Mesenteric fat pad (tissue), 1 donor: ENCODE data around the gene SLC36A3. TPM values are rescaled to one million over a fixed set of nuclear protein-coding genes. Genes with fewer than 3 reads are reported as not detected.
"Not testable (repeated sequence)": the region's sequence is repeated elsewhere in the genome, so short reads cannot be mapped to it uniquely, and the experiment has no call there.

ENCODE experiments used
- DNase-seq: peaks from one replicate; pipeline ENCODE4 v3.0.0-alpha.2; 2020; ENCODE audit warnings: low spot score
- long read RNA-seq: library from polyadenylated mRNA; unstranded; transcript quantifications from one replicate; pipeline ENCODE4 v2.0.0, GENCODE V29; 2020
- total RNA-seq: library from RNA; stranded (reverse); fragmentation: NEBNext Ultra II Directional; extraction: Animal tissue kit (Norgen Biotek cat#: 25700); gene quantifications from one replicate; pipeline ENCODE4 v1.2.1, GENCODE V29; 2021
- donor health status: DM: yes; HTN: yes; CAD: no.

Gene SLC36A3
- not detected for total RNA-seq
- long read RNA-seq, partial matches to known transcripts: 0 of 1 reads
- long read RNA-seq, other reads (novel, unspliced or antisense): 1 of 1 reads

GRCh38 chr5:151303666-151304065, at the start of gene SLC36A3:
TSS of gene SLC36A3 (minus strand) at chr5:151303766. CDS start at chr5:151303354, 412 bp downstream.
- DNase-seq: no peak

DNA sequence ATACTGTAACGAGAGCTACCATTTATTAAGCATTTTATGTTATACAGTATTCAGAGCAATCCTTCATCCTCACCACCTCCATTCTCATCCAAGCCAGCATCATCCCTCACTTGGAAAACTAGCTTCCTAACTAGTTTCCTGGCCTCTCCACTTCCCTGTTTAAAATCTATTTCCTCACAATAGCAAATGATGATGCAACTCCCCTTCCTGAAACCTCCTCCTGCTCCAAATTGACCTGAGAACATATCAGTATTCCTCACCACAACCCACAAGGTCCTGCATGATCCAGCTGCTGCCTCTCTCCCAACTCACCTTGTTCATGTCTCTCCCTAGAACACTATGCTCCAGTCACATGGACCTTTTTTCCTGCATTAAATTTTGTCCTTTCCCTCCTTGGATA, 48.1 kb upstream of the SLC36A3 start:
- DNase-seq: no peak

DNA sequence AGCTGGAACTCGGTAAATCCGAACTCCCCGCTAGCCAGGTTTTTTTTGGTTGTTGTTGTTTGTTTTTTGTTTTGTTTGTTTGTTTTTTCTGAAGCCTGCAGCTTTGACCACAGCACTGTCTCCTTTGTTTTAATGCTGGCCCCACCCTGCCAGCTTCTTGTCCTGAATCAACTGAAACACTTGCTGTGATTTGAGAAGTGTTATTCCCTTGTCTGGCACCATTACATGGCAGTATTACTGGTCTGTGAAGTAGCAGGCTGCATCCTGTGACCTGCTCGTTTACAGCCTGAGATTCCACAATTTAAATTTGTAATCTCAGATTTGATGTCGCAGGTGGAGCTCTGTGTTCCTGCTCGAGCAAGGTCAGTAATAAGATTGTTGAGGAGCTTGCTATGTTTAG, 45.2 kb upstream of the SLC36A3 start:
- DNase-seq: no peak

DNA sequence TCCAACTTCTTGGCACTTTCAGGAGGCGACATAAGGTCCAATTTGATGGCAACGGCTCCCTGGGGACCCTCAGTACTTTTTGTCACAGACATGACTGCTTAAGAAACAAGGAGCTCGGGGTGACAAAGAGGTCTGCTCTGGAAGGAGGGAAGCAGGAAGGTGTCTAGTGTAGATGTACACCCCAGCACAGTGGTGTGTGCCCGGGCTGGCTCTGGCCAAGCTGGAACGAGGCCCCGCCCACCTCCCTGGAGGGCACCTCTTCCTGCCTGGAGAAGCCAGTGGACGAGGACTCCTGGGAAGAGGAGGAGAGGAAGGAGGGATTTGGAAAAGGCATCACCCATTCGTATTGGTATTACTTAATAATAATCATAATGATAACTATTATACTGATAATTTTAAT, 43.8 kb upstream of the SLC36A3 start, which contains the start of gene SLC36A2:
Gene SLC36A2, minus strand, starts transcription at position 191 of the 400 bp plus-strand sequence. Its CDS starts 99 bp downstream, at position 92.
- DNase-seq: no peak

GRCh38 chr5:151345808-151346478, 42.4 kb upstream of the SLC36A3 start:
- DNase-seq: no peak

DNA sequence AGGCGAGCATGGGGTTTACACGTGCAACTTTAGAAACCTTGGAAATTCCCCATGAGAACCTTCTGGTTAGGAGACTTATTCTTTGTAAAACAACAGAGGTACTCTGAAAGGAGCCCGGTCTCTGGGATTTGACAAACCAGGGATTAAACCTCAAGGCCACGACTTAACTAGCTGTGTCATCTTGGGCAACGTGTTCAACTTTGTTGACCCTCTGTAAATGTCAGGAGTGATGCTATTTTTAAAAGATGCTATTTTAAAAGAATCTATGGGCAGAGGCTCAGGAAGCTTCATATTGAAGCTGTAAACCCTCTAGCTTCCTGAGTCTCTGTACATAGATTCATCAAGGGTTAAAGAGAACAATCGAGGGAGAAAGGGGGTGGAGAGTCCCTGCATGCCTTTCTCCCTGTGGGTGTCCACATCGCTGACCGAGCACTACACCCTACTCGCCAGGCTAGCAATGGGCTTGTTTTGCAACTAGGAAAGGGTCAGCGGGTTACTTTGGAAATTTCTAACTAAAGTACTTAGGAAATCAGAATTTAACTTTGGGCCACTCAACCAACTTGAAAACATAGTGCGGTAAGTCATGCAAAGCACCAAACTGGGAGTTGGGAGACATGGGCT, 41.7 kb upstream of the SLC36A3 start:
- DNase-seq: no peak

- DNase-seq: no peak
Measured at GRCh38 chr5:151344088-151344487, 40.5 kb upstream of the SLC36A3 start.

GRCh38 chr5:151340004-151340403, 36.4 kb upstream of the SLC36A3 start:
- DNase-seq: no peak

DNA sequence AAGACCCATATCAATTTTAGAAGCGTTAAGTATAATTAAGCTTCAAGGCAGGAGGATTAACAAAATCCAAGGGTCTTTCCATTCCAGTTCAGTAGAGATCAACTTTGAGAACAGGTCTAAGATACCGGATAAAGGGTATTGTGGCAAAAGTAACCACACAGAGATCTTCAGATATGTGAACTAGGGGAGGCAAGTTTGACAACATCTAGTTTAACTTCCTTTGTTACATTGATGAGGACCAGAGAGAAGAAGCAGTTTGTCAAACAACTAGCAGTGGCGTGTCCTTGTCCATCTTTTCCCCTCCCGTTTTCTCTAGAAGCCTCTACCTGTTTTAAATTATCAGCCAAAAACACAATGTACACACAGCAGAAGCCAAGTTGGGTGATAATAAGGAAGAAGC, 35.2 kb upstream of the SLC36A3 start:
- DNase-seq: no peak

DNA sequence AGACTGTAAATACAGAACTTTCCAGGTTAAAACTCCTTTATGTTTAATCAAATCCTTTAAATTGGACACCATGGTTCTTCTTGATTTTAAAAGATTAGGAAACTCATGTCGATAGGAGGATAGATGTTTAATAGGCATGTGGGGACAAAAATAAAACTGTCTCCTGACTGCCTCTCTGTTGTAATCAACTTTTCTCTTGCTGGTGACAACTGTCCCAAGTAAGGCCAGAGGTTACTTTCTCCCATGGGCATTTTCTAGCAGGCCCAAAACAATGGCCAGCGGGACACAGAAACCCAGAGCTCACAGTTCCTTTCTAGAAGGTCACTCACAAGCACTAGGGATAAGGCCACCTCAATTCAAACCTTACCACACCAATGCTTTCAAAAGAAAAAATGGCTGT, 29.3 kb upstream of the SLC36A3 start:
- DNase-seq: no peak

GRCh38 chr5:151328734-151329133, 25.2 kb upstream of the SLC36A3 start:
- DNase-seq: no peak

GRCh38 chr5:151327585-151327984, 24.0 kb upstream of the SLC36A3 start:
- no peak for DNase-seq

- no peak for DNase-seq
Measured at GRCh38 chr5:151326266-151326665, 22.7 kb upstream of the SLC36A3 start.

GRCh38 chr5:151320481-151320880, 16.9 kb upstream of the SLC36A3 start:
- DNase-seq: no peak

- no peak for DNase-seq
Measured at GRCh38 chr5:151318850-151319732, 15.5 kb upstream of the SLC36A3 start.

DNA sequence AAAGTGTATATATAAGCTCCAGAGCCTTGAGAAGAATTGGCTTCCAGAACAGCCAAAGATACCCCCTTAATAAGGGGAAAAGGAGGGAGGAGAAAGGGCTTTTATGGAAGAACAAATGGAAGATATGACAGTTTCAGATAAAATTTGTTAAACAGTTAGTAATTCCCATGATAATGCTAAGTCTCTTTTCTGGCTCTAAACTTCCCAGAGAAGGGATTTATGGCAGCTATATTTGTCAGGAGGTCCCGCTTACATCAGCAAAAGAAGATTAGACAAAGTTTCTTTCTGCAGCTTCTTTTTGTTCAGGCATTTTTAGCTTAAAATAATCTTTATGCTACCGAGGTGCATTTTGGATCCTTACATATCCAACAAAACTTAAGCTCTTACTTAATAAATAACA, 14.3 kb upstream of the SLC36A3 start:
- DNase-seq: no peak

GRCh38 chr5:151315998-151316597, 12.5 kb upstream of the SLC36A3 start:
- DNase-seq: no peak

DNA sequence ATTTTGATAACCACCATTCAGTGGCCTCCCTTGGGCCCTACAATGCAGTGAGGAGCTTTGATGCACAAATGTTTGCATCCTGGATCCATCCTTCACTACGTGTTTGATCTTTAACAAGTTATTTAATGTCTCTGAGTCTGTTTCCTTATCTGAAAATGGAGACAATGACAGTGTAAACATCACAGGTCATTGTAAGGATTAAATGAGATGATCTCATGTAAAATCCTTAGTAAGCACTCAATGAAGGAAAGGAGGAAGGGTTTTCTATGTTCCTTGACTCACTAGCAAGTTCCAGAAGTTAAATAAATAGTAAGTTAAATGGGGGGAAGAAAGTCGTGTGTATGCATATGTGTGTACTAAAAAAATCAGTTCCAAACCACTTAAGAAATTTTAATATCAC, 9.8 kb upstream of the SLC36A3 start:
- DNase-seq: no peak

- DNase-seq: no peak
Measured at GRCh38 chr5:151312756-151313324, 9.3 kb upstream of the SLC36A3 start.

GRCh38 chr5:151310932-151311331, 7.4 kb upstream of the SLC36A3 start:
- DNase-seq: no peak

GRCh38 chr5:151309821-151310220, 6.3 kb upstream of the SLC36A3 start:
- DNase-seq: not testable (repeated sequence)
